Measurements from ENCODE around the gene GPC6.

DNA sequence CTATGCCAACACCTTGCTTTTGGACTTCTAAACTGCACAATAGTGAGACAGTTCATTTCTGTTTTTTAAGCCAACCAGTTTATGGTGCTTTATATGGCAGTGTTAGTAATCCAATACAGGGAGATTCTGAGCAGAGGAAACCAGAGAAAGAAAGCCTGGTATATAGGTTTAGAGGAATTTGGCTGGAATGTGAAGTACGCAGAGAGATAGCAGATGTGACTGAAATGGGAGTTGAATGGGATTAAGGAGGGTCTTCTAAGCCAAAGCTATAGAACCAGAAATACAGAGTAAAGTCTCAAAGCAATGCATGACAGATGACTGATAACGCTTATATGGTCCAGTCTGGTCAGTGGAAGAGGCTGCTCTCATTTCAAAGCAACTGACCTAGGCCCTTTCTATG, 453.7 kb downstream of the GPC6 start:
- TF ChIP-seq, protein P1, sequence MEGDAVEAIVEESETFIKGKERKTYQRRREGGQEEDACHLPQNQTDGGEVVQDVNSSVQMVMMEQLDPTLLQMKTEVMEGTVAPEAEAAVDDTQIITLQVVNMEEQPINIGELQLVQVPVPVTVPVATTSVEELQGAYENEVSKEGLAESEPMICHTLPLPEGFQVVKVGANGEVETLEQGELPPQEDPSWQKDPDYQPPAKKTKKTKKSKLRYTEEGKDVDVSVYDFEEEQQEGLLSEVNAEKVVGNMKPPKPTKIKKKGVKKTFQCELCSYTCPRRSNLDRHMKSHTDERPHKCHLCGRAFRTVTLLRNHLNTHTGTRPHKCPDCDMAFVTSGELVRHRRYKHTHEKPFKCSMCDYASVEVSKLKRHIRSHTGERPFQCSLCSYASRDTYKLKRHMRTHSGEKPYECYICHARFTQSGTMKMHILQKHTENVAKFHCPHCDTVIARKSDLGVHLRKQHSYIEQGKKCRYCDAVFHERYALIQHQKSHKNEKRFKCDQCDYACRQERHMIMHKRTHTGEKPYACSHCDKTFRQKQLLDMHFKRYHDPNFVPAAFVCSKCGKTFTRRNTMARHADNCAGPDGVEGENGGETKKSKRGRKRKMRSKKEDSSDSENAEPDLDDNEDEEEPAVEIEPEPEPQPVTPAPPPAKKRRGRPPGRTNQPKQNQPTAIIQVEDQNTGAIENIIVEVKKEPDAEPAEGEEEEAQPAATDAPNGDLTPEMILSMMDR (IDR thresholded peaks at IDR 0.05; ENCODE audit: low read depth, low read length, missing input control): no peak
- no peak for TF ChIP-seq YY1 (IDR thresholded peaks at IDR 0.05)
- TF ChIP-seq, protein P2, sequence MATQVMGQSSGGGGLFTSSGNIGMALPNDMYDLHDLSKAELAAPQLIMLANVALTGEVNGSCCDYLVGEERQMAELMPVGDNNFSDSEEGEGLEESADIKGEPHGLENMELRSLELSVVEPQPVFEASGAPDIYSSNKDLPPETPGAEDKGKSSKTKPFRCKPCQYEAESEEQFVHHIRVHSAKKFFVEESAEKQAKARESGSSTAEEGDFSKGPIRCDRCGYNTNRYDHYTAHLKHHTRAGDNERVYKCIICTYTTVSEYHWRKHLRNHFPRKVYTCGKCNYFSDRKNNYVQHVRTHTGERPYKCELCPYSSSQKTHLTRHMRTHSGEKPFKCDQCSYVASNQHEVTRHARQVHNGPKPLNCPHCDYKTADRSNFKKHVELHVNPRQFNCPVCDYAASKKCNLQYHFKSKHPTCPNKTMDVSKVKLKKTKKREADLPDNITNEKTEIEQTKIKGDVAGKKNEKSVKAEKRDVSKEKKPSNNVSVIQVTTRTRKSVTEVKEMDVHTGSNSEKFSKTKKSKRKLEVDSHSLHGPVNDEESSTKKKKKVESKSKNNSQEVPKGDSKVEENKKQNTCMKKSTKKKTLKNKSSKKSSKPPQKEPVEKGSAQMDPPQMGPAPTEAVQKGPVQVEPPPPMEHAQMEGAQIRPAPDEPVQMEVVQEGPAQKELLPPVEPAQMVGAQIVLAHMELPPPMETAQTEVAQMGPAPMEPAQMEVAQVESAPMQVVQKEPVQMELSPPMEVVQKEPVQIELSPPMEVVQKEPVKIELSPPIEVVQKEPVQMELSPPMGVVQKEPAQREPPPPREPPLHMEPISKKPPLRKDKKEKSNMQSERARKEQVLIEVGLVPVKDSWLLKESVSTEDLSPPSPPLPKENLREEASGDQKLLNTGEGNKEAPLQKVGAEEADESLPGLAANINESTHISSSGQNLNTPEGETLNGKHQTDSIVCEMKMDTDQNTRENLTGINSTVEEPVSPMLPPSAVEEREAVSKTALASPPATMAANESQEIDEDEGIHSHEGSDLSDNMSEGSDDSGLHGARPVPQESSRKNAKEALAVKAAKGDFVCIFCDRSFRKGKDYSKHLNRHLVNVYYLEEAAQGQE (IDR thresholded peaks at IDR 0.05): no peak
- no peak for TF ChIP-seq MAX (IDR thresholded peaks at IDR 0.05)
- no peak for TF ChIP-seq RAD21 (IDR thresholded peaks at IDR 0.05)
- TF ChIP-seq EGR1 (IDR thresholded peaks at IDR 0.05; ENCODE audit: low read depth in 2 of 2): no peak
- no peak for TF ChIP-seq RXRA (IDR thresholded peaks at IDR 0.05)

Measured in liver (tissue), 3 donors.